Prostate gland (tissue), 2 donors: ENCODE results near the gene MS4A13. TPM values are rescaled to one million over a fixed set of nuclear protein-coding genes. Genes with fewer than 3 reads are reported as not detected.
"Not testable (repeated sequence)": the region's sequence is repeated elsewhere in the genome, so short reads cannot be mapped to it uniquely, and the experiment has no call there.

Experiments
- DNase-seq: peaks from one replicate; pipeline ENCODE4 v3.0.0-alpha.2; 2019; ENCODE audit warnings: low spot score
- H3K27ac ChIP-seq, 2 donors: fragments of 200-600 bp; sonication (generic); 2 replicates each; pipeline ENCODE4 v1.5.1; 2017 to 2019
- H3K27me3 ChIP-seq: fragments of 200-600 bp; sonication (generic); replicated peaks from 2 replicates; pipeline ENCODE4 v1.5.1; 2019; ENCODE audit not compliant: insufficient read depth
- H3K36me3 ChIP-seq, 2 donors: fragments of 200-600 bp; sonication (generic); 1 replicate in 1 of 2; 2 replicates in 1 of 2; pipeline versions ENCODE4 v1.5.1 to v1.8.1; 2017 to 2019
- H3K4me1 ChIP-seq: fragments of 200-600 bp; sonication (generic); replicated peaks from 2 replicates; pipeline ENCODE4 v1.5.1; 2019
- H3K4me3 ChIP-seq, 2 donors: fragments of 200-600 bp; sonication (generic); 2 replicates each; pipeline ENCODE4 v1.5.1; 2017 to 2019
- H3K9me3 ChIP-seq: fragments of 200-600 bp; sonication (generic); 2 replicates; pipeline ENCODE4 v1.5.1; 2017
- CTCF ChIP-seq, 4 experiments: fragments of 200-600 bp in 2 of 4; fragments of 450-650 bp in 2 of 4; sonication (generic) in 2 of 4; IDR thresholded peaks; 1 replicate in 3 of 4; 2 replicates in 1 of 4; pipeline ENCODE4 v1.5.1; 2016 to 2019; ENCODE audit warnings: antibody characterized with exemption in 4 of 4, mild to moderate bottlenecking in 2 of 4, moderate library complexity in 2 of 4
- POLR2A ChIP-seq: fragments of 450-650 bp; IDR thresholded peaks from one replicate; pipeline ENCODE4 v1.6.1; 2016; ENCODE audit warnings: antibody characterized with exemption, mild to moderate bottlenecking
- POLR2AphosphoS5 ChIP-seq: sonication (generic); formaldehyde crosslinking; IDR thresholded peaks from one replicate; pipeline ENCODE4 v1.6.1; 2017; ENCODE audit warnings: antibody characterized with exemption
- WGBS: methylation state at CpG from one replicate; pipeline ENCODE4 v1.1.5; 2018; 5-methylcytosine and 5-hydroxymethylcytosine counted together
- intact Hi-C: fragments of 100-400 bp; cut with DNase I; formaldehyde crosslinking; loops from one replicate; pipeline ENCODE4 v1.14.2; 2022
- total RNA-seq, 2 donors: library from RNA; depleted of rRNA; stranded (reverse); fragments of >200 nt; gene quantifications; one replicate each; pipeline ENCODE4 v1.1.0, GENCODE V29; 2016

Gene MS4A13
- total RNA-seq, 2 donors from 2014 or later: not detected

GRCh38 chr11:60530454-60531100 is 15.4 kb downstream of the MS4A13 start:
- WGBS: 92% methylated on average over 3 of the region's 3 CpGs
- intact Hi-C loops: no loop called here
- Histone ChIP-seq H3K36me3 (no peaks in the 10 kb centered on the region), H3K9me3 (no peaks in the 10 kb centered on the region), H3K4me1 (no peaks in the 10 kb centered on the region), H3K4me3 (no peak overlapping the region), H3K27me3 (no peaks in the 10 kb centered on the region), H3K27ac (no peak overlapping the region)
- TF ChIP-seq POLR2A: no peak
- no peak for TF ChIP-seq CTCF (IDR thresholded peaks at IDR 0.05)
- no peak for TF ChIP-seq POLR2AphosphoS5
- no peak for DNase-seq

DNA sequence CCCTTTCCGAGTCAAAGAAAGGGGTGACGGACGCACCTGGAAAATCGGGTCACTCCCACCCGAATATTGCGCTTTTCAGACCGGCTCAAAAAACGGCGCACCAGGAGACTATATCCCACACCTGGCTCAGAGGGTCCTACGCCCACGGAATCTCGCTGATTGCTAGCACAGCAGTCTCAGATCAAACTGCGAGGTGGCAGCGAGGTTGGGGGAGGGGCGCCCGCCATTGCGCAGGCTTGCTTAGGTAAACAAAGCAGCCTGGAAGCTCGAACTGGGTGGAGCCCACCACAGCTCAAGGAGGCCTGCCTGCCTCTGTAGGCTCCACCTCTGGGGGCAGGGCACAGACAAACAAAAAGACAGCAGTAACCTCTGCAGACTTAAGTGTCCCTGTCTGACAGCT is 17.2 kb downstream of the MS4A13 start:
- DNase-seq, intact Hi-C loops: not testable (repeated sequence)

GRCh38 chr11:60538627-60539026 is 23.4 kb downstream of the MS4A13 start:
- H3K9me3 ChIP-seq, H3K4me1 ChIP-seq, H3K4me3 ChIP-seq, intact Hi-C loops, DNase-seq, H3K27ac ChIP-seq, H3K36me3 ChIP-seq, H3K27me3 ChIP-seq: not testable (repeated sequence)

More for the DNA sequence above, 17.2 kb downstream of the MS4A13 start:
- H3K36me3 ChIP-seq, H3K4me3 ChIP-seq, H3K9me3 ChIP-seq, H3K27me3 ChIP-seq, H3K4me1 ChIP-seq, H3K27ac ChIP-seq: not testable (repeated sequence)
- WGBS: 88% methylated on average over 18 of the region's 18 CpGs

DNA sequence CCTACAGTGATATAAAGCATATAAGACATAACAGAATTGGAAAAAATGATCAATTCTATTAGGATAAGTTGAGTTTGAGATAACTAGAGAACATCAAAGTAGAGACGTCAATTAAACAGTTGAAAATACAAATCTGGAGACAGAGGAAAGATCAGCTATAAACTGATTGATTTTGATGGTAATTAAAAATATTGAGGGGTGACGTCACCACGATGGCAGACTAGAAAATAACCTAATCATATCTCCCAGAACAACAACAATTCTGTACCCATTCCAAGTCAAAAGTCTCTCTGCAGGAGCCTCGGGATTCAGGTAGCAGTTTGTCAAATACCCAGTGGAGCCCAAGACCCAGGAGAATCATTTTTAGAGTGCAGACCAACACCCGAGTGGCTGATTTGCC is 28.9 kb downstream of the MS4A13 start:
- no peaks in the 10 kb centered on the region for H3K4me1 ChIP-seq
- no peak overlapping the region for H3K27ac ChIP-seq
- no peak for DNase-seq
- TF ChIP-seq CTCF (IDR thresholded peaks at IDR 0.05): no peak
- no peak for TF ChIP-seq POLR2AphosphoS5
- no peak overlapping the region for H3K4me3 ChIP-seq
- no peaks in the 10 kb centered on the region for H3K27me3 ChIP-seq
- no peaks in the 10 kb centered on the region for H3K36me3 ChIP-seq
- no peaks in the 10 kb centered on the region for H3K9me3 ChIP-seq
- intact Hi-C loops: no loop called here
- WGBS: 81% methylated on average over 5 of the region's 5 CpGs

GRCh38 chr11:60561254-60561653 is 46.1 kb downstream of the MS4A13 start:
- intact Hi-C loops: no loop called here
- TF ChIP-seq POLR2A (no peak), POLR2AphosphoS5 (no peak), CTCF (IDR thresholded peaks at IDR 0.05) (no peak)
- DNase-seq: no peak
- Histone ChIP-seq H3K4me1 (no peaks in the 10 kb centered on the region), H3K27ac (no peak overlapping the region), H3K4me3 (no peak overlapping the region), H3K36me3 (no peaks in the 10 kb centered on the region), H3K27me3 (no peaks in the 10 kb centered on the region), H3K9me3 (no peaks in the 10 kb centered on the region)
- WGBS: 33% methylated on average over 2 of the region's 2 CpGs

- Histone ChIP-seq H3K9me3 (no peaks in the 10 kb centered on the region), H3K27me3 (no peaks in the 10 kb centered on the region), H3K27ac (no peak overlapping the region), H3K4me3 (no peak overlapping the region), H3K36me3 (no peaks in the 10 kb centered on the region), H3K4me1 (no peaks in the 10 kb centered on the region)
- no peak for DNase-seq
- intact Hi-C loops: no loop called here
- 58% methylated on average over 8 of the region's 8 CpGs for WGBS
- no peak for TF ChIP-seq POLR2A
- no peak for TF ChIP-seq CTCF (IDR thresholded peaks at IDR 0.05)
These were observed 48.5 kb downstream of the MS4A13 start for GRCh38 chr11:60563553-60564235.
